Measurements from ENCODE around the gene SPOCK1.

SPOCK1 gene

GRCh38 chr5:137216976-137217598 is 282.0 kb downstream of the SPOCK1 start:
- H3K4me3 ChIP-seq (ENCODE audit: control insufficient read depth, low read depth, low read length), result no peak overlapping the region
- no peak for TF ChIP-seq CTCF (IDR thresholded peaks at IDR 0.05; ENCODE audit: control insufficient read depth, insufficient read depth, low read depth, low read length, missing control alignments)
- no peak for DNase-seq (ENCODE audit: low read depth)

- no peak for DNase-seq (ENCODE audit: low read depth)
- H3K4me3 ChIP-seq (ENCODE audit: control insufficient read depth, low read depth, low read length), result no peak overlapping the region
- TF ChIP-seq CTCF (IDR thresholded peaks at IDR 0.05; ENCODE audit: control insufficient read depth, insufficient read depth, low read depth, low read length, missing control alignments), result no peak
Measured at GRCh38 chr5:137215780-137216179, 283.3 kb downstream of the SPOCK1 start.

GRCh38 chr5:137215261-137215660 is 283.9 kb downstream of the SPOCK1 start:
- no peak for DNase-seq (ENCODE audit: low read depth)
- no peak overlapping the region for H3K4me3 ChIP-seq (ENCODE audit: control insufficient read depth, low read depth, low read length)
- TF ChIP-seq CTCF (IDR thresholded peaks at IDR 0.05; ENCODE audit: control insufficient read depth, insufficient read depth, low read depth, low read length, missing control alignments), result no peak

GRCh38 chr5:137214446-137215189 is 284.5 kb downstream of the SPOCK1 start:
- H3K4me3 ChIP-seq (ENCODE audit: control insufficient read depth, low read depth, low read length), result no peak overlapping the region
- DNase-seq (ENCODE audit: low read depth), result no peak
- no peak for TF ChIP-seq CTCF (IDR thresholded peaks at IDR 0.05; ENCODE audit: control insufficient read depth, insufficient read depth, low read depth, low read length, missing control alignments)

GRCh38 chr5:137212471-137212870 is 286.7 kb downstream of the SPOCK1 start:
- no peak overlapping the region for H3K4me3 ChIP-seq (ENCODE audit: control insufficient read depth, low read depth, low read length)
- DNase-seq (ENCODE audit: low read depth), result no peak
- TF ChIP-seq CTCF (IDR thresholded peaks at IDR 0.05; ENCODE audit: control insufficient read depth, insufficient read depth, low read depth, low read length, missing control alignments), result no peak

- no peak overlapping the region for H3K4me3 ChIP-seq (ENCODE audit: control insufficient read depth, low read depth, low read length)
- no peak for TF ChIP-seq CTCF (IDR thresholded peaks at IDR 0.05; ENCODE audit: control insufficient read depth, insufficient read depth, low read depth, low read length, missing control alignments)
- no peak for DNase-seq (ENCODE audit: low read depth)
Measured at GRCh38 chr5:137209232-137209809, 289.8 kb downstream of the SPOCK1 start.
